Measurements from ENCODE around the gene FBXO10.

GRCh38 chr9:37559125-37559524 lies 17.1 kb downstream of the FBXO10 start:
- no peak for TF ChIP-seq CTCF (IDR thresholded peaks at IDR 0.05 in 4 of 5, conservative IDR thresholded peaks at IDR 0.05 in 1 of 5)
- no peak for TF ChIP-seq POLR2A (IDR thresholded peaks at IDR 0.05)

All from gastrocnemius medialis (tissue), 4 donors.